GM15510 (cell line): ENCODE results near the gene FAM180B.

ENCODE experiments used
- POLR2A ChIP-seq: IDR thresholded peaks from 3 replicates; pipeline ENCODE4 v1.6.1; 2011; ENCODE audit warnings: borderline replicate concordance; ENCODE audit not compliant: insufficient read length; ENCODE audit errors: extremely low read depth

FAM180B gene

DNA sequence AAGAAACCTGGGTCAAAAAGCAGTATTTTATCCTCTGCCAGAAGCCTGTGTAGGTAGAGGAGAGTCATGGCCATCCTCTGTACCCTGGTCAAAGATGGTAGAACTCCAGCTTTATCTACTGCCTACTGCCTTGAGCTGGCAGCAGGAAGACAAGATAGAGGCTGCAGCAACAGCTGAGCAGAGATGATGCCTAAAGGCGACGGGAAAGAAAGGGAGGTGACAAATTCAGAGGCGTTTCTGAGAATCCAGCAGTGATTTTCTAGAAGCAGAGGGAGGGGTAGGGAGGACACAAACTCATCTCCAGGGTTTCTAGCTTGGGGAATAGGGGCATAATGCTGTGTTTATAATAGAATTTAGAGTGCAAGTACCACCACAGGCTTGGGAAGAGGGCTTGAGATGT lies 23.2 kb downstream of the FAM180B start:
- no peak for TF ChIP-seq POLR2A

DNA sequence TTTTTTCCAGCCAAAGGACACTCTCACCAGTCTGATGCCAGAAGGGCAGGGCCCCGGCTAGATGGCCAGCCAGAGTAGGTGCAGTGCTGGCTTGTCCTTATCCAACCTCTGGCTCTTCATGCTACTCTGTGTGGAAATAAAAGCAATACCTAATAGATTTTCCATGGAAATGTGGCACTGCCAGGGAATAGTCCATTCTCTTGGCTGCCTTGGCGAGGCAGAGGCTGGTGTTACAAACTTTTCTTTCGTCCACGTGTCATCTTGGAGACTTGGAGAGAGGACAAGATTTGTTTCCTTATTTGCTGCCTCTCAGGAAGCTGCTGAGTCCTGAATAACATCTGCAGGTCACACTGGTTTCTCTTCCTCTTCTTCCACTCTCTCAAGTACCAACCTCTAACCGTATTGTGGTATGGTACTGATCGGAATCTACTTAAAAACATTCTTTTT lies 24.9 kb downstream of the FAM180B start:
- no peak for TF ChIP-seq POLR2A

DNA sequence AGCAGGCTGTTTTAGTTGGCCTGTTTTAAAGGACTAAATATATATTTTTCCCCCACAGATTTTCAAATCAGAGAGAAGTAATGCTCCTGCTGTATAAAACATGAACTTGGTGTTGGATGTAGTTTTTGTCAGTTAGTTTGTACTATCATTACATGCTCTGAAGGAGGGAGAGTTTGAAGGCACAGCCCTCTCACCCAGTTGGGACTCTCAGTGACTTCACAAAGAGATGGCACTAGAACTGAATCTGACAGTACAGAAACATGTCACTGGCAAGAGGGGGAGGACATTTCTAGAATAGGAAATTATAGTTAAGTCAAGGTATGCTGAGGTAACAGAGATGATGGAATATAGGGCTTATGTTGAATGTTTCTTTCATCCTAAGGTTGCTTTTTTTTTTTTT lies 28.8 kb downstream of the FAM180B start:
- TF ChIP-seq POLR2A = no peak

DNA sequence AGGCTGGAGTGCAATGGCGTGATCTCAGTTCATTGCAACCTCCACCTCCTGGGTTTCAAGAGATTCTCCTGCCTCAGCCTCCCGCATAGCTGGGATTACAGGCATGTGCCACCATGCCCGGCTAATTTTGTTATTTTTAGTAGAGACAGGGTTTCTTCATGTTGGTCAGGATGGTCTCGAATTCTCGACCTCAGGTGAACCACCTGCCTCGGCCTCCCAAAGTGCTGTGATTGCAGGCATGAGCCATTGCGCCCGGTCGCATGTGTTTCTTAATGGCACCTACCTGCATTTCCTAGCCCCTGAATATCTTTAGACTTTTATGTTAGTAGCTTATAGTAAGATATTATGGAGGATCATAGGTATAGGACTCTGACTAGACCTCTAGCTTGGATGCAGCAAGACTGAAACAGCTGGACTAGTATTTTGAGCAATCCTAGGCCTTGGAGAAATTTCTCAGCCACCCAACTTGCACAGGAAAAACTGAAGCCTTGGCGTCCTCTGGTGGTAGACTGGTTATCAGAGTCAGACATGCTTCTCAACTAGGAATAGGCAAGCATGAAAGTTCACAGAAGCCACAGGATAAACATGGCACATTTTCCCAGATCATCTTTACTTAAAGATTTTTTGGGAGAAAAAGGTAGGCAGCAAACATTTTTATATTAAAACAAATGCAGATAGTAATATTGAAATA lies 30.4 kb downstream of the FAM180B start:
- no peak for TF ChIP-seq POLR2A

DNA sequence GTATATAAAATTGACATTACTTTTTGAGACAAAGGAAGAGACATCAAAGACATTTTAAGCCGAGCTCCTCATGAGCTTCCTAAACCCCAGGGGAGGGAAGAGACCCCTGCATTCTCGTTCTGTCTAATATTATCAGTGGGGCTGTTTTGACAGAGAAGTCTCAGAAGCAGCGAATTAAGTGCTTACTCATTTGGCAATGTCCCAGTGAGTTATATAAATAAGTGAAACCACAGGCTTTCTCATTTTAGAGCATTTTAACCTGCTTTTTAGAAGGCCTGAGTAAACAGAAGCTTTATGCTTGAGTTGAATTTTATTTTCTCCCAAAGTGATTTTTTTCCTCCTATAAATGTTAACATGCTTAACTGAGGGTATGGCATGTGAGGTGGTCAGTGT lies 30.9 kb downstream of the FAM180B start:
- no peak for TF ChIP-seq POLR2A

DNA sequence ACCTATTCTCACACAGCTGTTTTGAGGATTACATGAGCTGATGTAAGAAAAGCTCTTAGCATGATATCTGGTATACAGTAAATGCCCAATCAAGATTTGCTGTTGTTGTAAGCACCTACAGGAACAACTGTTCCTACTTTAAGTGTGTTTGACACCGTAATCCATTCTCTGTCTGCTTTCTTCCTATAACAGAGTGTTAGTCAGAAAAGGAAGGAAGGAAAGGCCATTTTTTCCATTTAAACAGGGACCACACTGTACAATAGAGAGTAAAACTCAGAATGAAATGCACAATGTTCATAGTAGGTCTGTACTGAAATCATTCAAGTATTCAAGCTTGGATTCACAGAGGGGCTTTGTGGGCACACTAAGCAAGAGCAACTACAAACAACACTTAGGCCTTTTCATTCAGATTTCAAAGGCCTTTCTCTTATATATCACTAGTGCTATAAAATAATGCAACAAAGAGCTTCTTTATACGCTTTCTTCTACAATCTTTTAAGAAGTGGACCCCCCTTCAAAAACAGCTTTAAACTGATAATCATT lies 34.4 kb downstream of the FAM180B start:
- no peak for TF ChIP-seq POLR2A

DNA sequence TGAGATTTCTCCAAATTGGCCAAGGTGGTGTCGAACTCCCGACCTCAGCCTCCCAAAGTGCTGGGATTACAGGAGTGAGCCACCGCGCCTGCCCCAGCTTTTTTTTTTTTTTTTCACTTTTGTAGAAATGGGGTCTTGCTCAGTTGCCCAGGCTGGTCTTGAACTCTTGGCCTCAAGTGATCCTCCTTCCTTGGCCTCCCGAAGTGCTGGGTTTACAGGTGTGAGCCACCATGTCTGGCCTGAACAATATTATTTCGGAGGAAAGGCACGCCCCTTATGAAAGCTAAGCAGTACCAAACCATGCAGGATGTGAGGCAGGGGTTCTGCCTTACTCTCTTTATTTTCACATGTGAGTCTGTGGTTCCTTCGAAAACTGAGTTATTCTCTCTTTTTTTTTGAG lies 39.8 kb downstream of the FAM180B start:
- TF ChIP-seq POLR2A = no peak

DNA sequence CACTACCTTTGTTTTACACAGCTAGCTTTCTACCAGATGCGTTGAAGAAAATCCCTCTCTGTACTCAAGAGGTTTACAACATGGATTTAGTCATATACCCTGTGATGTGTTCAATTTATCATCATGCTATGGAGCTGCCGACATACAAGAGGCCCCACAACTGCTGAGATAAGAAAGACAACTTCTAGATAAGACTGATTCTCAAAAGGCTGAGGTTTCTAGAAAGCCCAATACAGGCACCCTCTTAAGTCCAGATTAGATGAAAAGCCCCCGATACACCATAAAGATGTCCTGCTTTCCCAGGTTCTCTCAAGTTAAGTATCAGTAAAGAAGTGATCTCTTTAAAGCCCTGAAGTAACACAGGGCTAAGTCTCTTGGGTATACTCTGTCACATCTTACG lies 41.5 kb downstream of the FAM180B start:
- no peak for TF ChIP-seq POLR2A

DNA sequence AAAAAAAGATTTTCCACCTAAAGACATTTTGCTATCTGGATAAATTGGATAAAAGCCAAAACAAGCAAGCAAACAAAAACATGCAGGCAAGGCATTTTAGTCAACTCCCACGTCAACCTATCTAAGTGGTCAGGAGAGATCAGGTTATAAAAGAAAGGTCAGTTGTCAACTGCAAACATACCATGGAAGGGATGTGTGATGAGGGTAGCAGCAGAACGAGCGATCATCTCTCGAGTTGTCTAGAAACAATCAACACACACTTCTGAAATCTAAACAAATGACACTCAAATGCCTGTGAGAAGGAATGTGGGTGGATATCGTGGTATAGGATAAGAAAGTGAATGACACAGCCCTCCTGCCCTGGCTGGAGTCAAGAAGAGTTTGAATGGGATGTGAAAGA lies 45.0 kb downstream of the FAM180B start:
- no peak for TF ChIP-seq POLR2A
